ENCODE data around the gene LEP.

The LEP gene

GRCh38 chr7:128203710-128204214 is 37.3 kb upstream of the LEP start:
- H3K27ac ChIP-seq (ENCODE audit: low read depth, low read length) = no peak overlapping the region
- no peaks in the 10 kb centered on the region for H3K79me2 ChIP-seq (ENCODE audit: control insufficient read depth, insufficient read depth, low read length, unreplicated experiment)
- peaks cover 58% of the 10 kb centered on the region for H3K27me3 ChIP-seq (ENCODE audit: insufficient read depth, low read length)
- H2AFZ ChIP-seq (ENCODE audit: low read length, unreplicated experiment) = no peak overlapping the region
- no peak overlapping the region for H3K4me3 ChIP-seq (ENCODE audit: low read depth, low read length)
- H3K36me3 ChIP-seq (ENCODE audit: insufficient read depth, low read length) = no peaks in the 10 kb centered on the region
- H3K4me1 ChIP-seq (ENCODE audit: control insufficient read depth, insufficient read depth, low read length, unreplicated experiment) = no peaks in the 10 kb centered on the region

GRCh38 chr7:128204455-128204854 is 36.6 kb upstream of the LEP start:
- Histone ChIP-seq H3K4me1 (ENCODE audit: control insufficient read depth, insufficient read depth, low read length, unreplicated experiment) (no peaks in the 10 kb centered on the region), H3K4me3 (ENCODE audit: low read depth, low read length) (no peak overlapping the region), H3K27ac (ENCODE audit: low read depth, low read length) (no peak overlapping the region)

GRCh38 chr7:128205068-128205467 is 36.0 kb upstream of the LEP start:
- H3K4me3 ChIP-seq (ENCODE audit: low read depth, low read length) = no peak overlapping the region
- H3K4me1 ChIP-seq (ENCODE audit: control insufficient read depth, insufficient read depth, low read length, unreplicated experiment) = no peaks in the 10 kb centered on the region
- no peaks in the 10 kb centered on the region for H3K79me2 ChIP-seq (ENCODE audit: control insufficient read depth, insufficient read depth, low read length, unreplicated experiment)
- peaks cover 57% of the 10 kb centered on the region for H3K27me3 ChIP-seq (ENCODE audit: insufficient read depth, low read length)
- H3K27ac ChIP-seq (ENCODE audit: low read depth, low read length) = no peak overlapping the region
- H3K36me3 ChIP-seq (ENCODE audit: insufficient read depth, low read length) = no peaks in the 10 kb centered on the region
- no peak overlapping the region for H2AFZ ChIP-seq (ENCODE audit: low read length, unreplicated experiment)

More at GRCh38 chr7:128204455-128204854, 36.6 kb upstream of the LEP start:
- Histone ChIP-seq H3K27me3 (ENCODE audit: insufficient read depth, low read length) (peaks cover 58% of the 10 kb centered on the region), H3K36me3 (ENCODE audit: insufficient read depth, low read length) (no peaks in the 10 kb centered on the region), H2AFZ (ENCODE audit: low read length, unreplicated experiment) (no peak overlapping the region), H3K79me2 (ENCODE audit: control insufficient read depth, insufficient read depth, low read length, unreplicated experiment) (no peaks in the 10 kb centered on the region)

- Histone ChIP-seq H3K79me2 (ENCODE audit: control insufficient read depth, insufficient read depth, low read length, unreplicated experiment) (no peaks in the 10 kb centered on the region), H3K27ac (ENCODE audit: low read depth, low read length) (no peak overlapping the region), H3K27me3 (ENCODE audit: insufficient read depth, low read length) (peaks cover 46% of the 10 kb centered on the region)
Observed at GRCh38 chr7:128206017-128206746, 34.9 kb upstream of the LEP start.

GRCh38 chr7:128206747-128207500 is 34.2 kb upstream of the LEP start:
- no peak overlapping the region for H2AFZ ChIP-seq (ENCODE audit: low read length, unreplicated experiment)
- H3K27ac ChIP-seq (ENCODE audit: low read depth, low read length) = no peak overlapping the region
- H3K27me3 ChIP-seq (ENCODE audit: insufficient read depth, low read length) = peaks cover 38% of the 10 kb centered on the region
- no peaks in the 10 kb centered on the region for H3K79me2 ChIP-seq (ENCODE audit: control insufficient read depth, insufficient read depth, low read length, unreplicated experiment)
- no peaks in the 10 kb centered on the region for H3K4me1 ChIP-seq (ENCODE audit: control insufficient read depth, insufficient read depth, low read length, unreplicated experiment)
- no peak overlapping the region for H3K4me3 ChIP-seq (ENCODE audit: low read depth, low read length)
- no peaks in the 10 kb centered on the region for H3K36me3 ChIP-seq (ENCODE audit: insufficient read depth, low read length)

More at GRCh38 chr7:128206017-128206746, 34.9 kb upstream of the LEP start:
- no peaks in the 10 kb centered on the region for H3K4me1 ChIP-seq (ENCODE audit: control insufficient read depth, insufficient read depth, low read length, unreplicated experiment)
- no peak overlapping the region for H3K4me3 ChIP-seq (ENCODE audit: low read depth, low read length)
- no peaks in the 10 kb centered on the region for H3K36me3 ChIP-seq (ENCODE audit: insufficient read depth, low read length)
- no peak overlapping the region for H2AFZ ChIP-seq (ENCODE audit: low read length, unreplicated experiment)

GRCh38 chr7:128207609-128208008 is 33.5 kb upstream of the LEP start:
- Histone ChIP-seq H3K4me3 (ENCODE audit: low read depth, low read length) (no peak overlapping the region), H3K79me2 (ENCODE audit: control insufficient read depth, insufficient read depth, low read length, unreplicated experiment) (no peaks in the 10 kb centered on the region), H3K4me1 (ENCODE audit: control insufficient read depth, insufficient read depth, low read length, unreplicated experiment) (no peaks in the 10 kb centered on the region), H2AFZ (ENCODE audit: low read length, unreplicated experiment) (no peak overlapping the region), H3K36me3 (ENCODE audit: insufficient read depth, low read length) (no peaks in the 10 kb centered on the region), H3K27me3 (ENCODE audit: insufficient read depth, low read length) (peaks cover 31% of the 10 kb centered on the region), H3K27ac (ENCODE audit: low read depth, low read length) (no peak overlapping the region)

- H3K79me2 ChIP-seq (ENCODE audit: control insufficient read depth, insufficient read depth, low read length, unreplicated experiment) = no peaks in the 10 kb centered on the region
- H3K27ac ChIP-seq (ENCODE audit: low read depth, low read length) = no peak overlapping the region
- H3K4me1 ChIP-seq (ENCODE audit: control insufficient read depth, insufficient read depth, low read length, unreplicated experiment) = peaks cover under 1% of the 10 kb centered on the region
- peaks cover 13% of the 10 kb centered on the region for H3K27me3 ChIP-seq (ENCODE audit: insufficient read depth, low read length)
- H3K4me3 ChIP-seq (ENCODE audit: low read depth, low read length) = no peak overlapping the region
- H3K36me3 ChIP-seq (ENCODE audit: insufficient read depth, low read length) = no peaks in the 10 kb centered on the region
- H2AFZ ChIP-seq (ENCODE audit: low read length, unreplicated experiment) = no peak overlapping the region
Observed at GRCh38 chr7:128209229-128210035, 31.6 kb upstream of the LEP start.

GRCh38 chr7:128210036-128210347 is 31.1 kb upstream of the LEP start:
- Histone ChIP-seq H2AFZ (ENCODE audit: low read length, unreplicated experiment) (no peak overlapping the region), H3K27me3 (ENCODE audit: insufficient read depth, low read length) (peaks cover 7% of the 10 kb centered on the region)

GRCh38 chr7:128210590-128211570 is 30.2 kb upstream of the LEP start:
- peaks cover 15% of the 10 kb centered on the region for H3K4me1 ChIP-seq (ENCODE audit: control insufficient read depth, insufficient read depth, low read length, unreplicated experiment)
- H3K36me3 ChIP-seq (ENCODE audit: insufficient read depth, low read length) = no peaks in the 10 kb centered on the region
- no peak overlapping the region for H3K27ac ChIP-seq (ENCODE audit: low read depth, low read length)
- no peak overlapping the region for H3K4me3 ChIP-seq (ENCODE audit: low read depth, low read length)
- H2AFZ ChIP-seq (ENCODE audit: low read length, unreplicated experiment) = no peak overlapping the region
- peaks cover 7% of the 10 kb centered on the region; the same call in 1 of the 2 replicates for H3K27me3 ChIP-seq (ENCODE audit: insufficient read depth, low read length)
- no peaks in the 10 kb centered on the region for H3K79me2 ChIP-seq (ENCODE audit: control insufficient read depth, insufficient read depth, low read length, unreplicated experiment)

More at GRCh38 chr7:128210036-128210347, 31.1 kb upstream of the LEP start:
- Histone ChIP-seq H3K4me1 (ENCODE audit: control insufficient read depth, insufficient read depth, low read length, unreplicated experiment) (peaks cover 6% of the 10 kb centered on the region), H3K27ac (ENCODE audit: low read depth, low read length) (no peak overlapping the region), H3K79me2 (ENCODE audit: control insufficient read depth, insufficient read depth, low read length, unreplicated experiment) (no peaks in the 10 kb centered on the region), H3K36me3 (ENCODE audit: insufficient read depth, low read length) (no peaks in the 10 kb centered on the region), H3K4me3 (ENCODE audit: low read depth, low read length) (no peak overlapping the region)
